GM19023 (cell line): ENCODE measurements around the gene NEDD4L.
"Not testable (repeated sequence)": the region's sequence is repeated elsewhere in the genome, so short reads cannot be mapped to it uniquely, and the experiment has no call there.

Source experiments
- ATAC-seq: cut with Tn5 transposase; IDR thresholded peaks from one replicate; pipeline ENCODE4 v1.9.1; 2021; ENCODE audit warnings: mild to moderate bottlenecking, moderate library complexity; ENCODE audit not compliant: unreplicated experiment

NEDD4L gene

GRCh38 chr18:58432050-58432727, 388.2 kb downstream of the NEDD4L start:
- no peak for ATAC-seq

- not testable (repeated sequence) for ATAC-seq
Measured at GRCh38 chr18:58435221-58436005, 391.4 kb downstream of the NEDD4L start.

- no peak for ATAC-seq
Measured at GRCh38 chr18:58438161-58438957, 394.3 kb downstream of the NEDD4L start.

GRCh38 chr18:58438958-58439300, 394.9 kb downstream of the NEDD4L start:
- no peak for ATAC-seq

- no peak for ATAC-seq
Measured at GRCh38 chr18:58443671-58444070, 399.6 kb downstream of the NEDD4L start.

GRCh38 chr18:58446391-58447060, 402.5 kb downstream of the NEDD4L start:
- ATAC-seq, result no peak

GRCh38 chr18:58447402-58448095, 403.5 kb downstream of the NEDD4L start:
- no peak for ATAC-seq

- ATAC-seq, result no peak
Measured at GRCh38 chr18:58449464-58449863, 405.4 kb downstream of the NEDD4L start.
